HepG2 (cell line): ENCODE data around the gene ARX. TPM values are rescaled to one million over a fixed set of nuclear protein-coding genes. Genes with fewer than 3 reads are reported as not detected.

Experiments
- ATAC-seq: fragments of 200-7000 bp; cut with Tn5 transposase; 3 replicates; pipeline ENCODE4 v1.9.1; 2020; ENCODE audit warnings: mild to moderate bottlenecking, moderate library complexity
- BruUV-seq: library from RNA; stranded (reverse); fragments of 400-500 nt; replicated peaks from 2 replicates; lab custom pipeline; 2021; lab: Mats Ljungman, UMichigan
- CTCF ChIA-PET: fragments of 300-600 bp; formaldehyde crosslinking; extraction: SDS; loops from one replicate; lab custom pipeline; 2021; ENCODE audit warnings: low total read pairs, inconsistent platforms, low intra/inter-chr PET ratio; lab: Yijun Ruan, JAX
- POLR2A ChIA-PET: fragments of 350-600 bp; sonication (Branson Sonifier 250); formaldehyde crosslinking; loops from one replicate; lab custom pipeline; 2020; ENCODE audit warnings: antibody characterized with exemption, inconsistent platforms; lab: Yijun Ruan, JAX
- DNase-seq: peaks from one replicate; pipeline ENCODE4 v3.0.0-alpha.2; 2015; ENCODE audit warnings: low spot score
- FAIRE-seq: peaks from 3 replicates; lab custom pipeline; 2011; peaks lifted over from hg19 to GRCh38; lab: Jason Lieb, UNC
- H2AFZ ChIP-seq: one replicate; pipeline ENCODE4 v1.6.1; 2011; ENCODE audit warnings: low read length, inconsistent platforms
- H3K27ac ChIP-seq: fragments of 300-600 bp; 3 replicates; pipeline ENCODE4 v1.8.0; 2011; ENCODE audit warnings: mixed run types, mild to moderate bottlenecking, mixed read lengths, low read length, inconsistent platforms; ENCODE audit not compliant: insufficient read depth; ENCODE audit errors: extremely low read length
- H3K27me3 ChIP-seq, 2 experiments: fragments of 200-600 bp in 1 of 2; 2 replicates in 1 of 2; 3 replicates in 1 of 2; pipeline versions ENCODE4 v1.6.0 to v1.8.0; 2011; ENCODE audit warnings: low read length in 2 of 2, mild to moderate bottlenecking in 2 of 2, moderate library complexity in 2 of 2, inconsistent platforms in 1 of 2; ENCODE audit not compliant: insufficient read depth in 2 of 2, control insufficient read depth in 1 of 2
- H3K36me3 ChIP-seq, 2 experiments: fragments of 200-600 bp in 1 of 2; replicated peaks in 1 of 2; 2 replicates in 1 of 2; 3 replicates in 1 of 2; pipeline versions ENCODE4 v1.5.1 to v1.8.0; 2011; ENCODE audit warnings: low read length in 2 of 2, inconsistent platforms in 1 of 2; ENCODE audit not compliant: insufficient read depth in 2 of 2, control insufficient read depth in 1 of 2
- H3K4me1 ChIP-seq: 2 replicates; pipeline ENCODE4 v1.5.1; 2012; ENCODE audit warnings: low read length, inconsistent platforms; ENCODE audit not compliant: insufficient read depth
- H3K4me2 ChIP-seq: 2 replicates; pipeline ENCODE4 v1.6.0; 2011; ENCODE audit warnings: low read depth, low read length, inconsistent platforms
- H3K4me3 ChIP-seq, 3 experiments: fragments of 200-600 bp in 1 of 3; sonication (generic), shearing (Covaris generic) in 1 of 3; replicated peaks in 1 of 3; 2 replicates each; pipeline ENCODE4 v1.5.1; 2011 to 2016; ENCODE audit warnings: low read length in 3 of 3, inconsistent platforms in 2 of 3, low read depth in 2 of 3, mild to moderate bottlenecking in 2 of 3, control low read depth in 1 of 3, mixed read lengths in 1 of 3; ENCODE audit not compliant: insufficient read depth in 1 of 3
- H3K79me2 ChIP-seq: one replicate; pipeline ENCODE4 v1.6.1; 2011; ENCODE audit warnings: low read length, inconsistent platforms; ENCODE audit not compliant: insufficient read depth
- H3K9ac ChIP-seq: 2 replicates; pipeline ENCODE4 v1.6.0; 2011; ENCODE audit warnings: mild to moderate bottlenecking, low read depth, low read length, inconsistent platforms; ENCODE audit not compliant: insufficient read depth
- H3K9me3 ChIP-seq: 2 replicates; pipeline ENCODE4 v1.5.1; 2012; ENCODE audit warnings: mild to moderate bottlenecking, low read length
- H4K20me1 ChIP-seq: 2 replicates; pipeline ENCODE4 v1.6.0; 2011; ENCODE audit warnings: inconsistent platforms, mild to moderate bottlenecking, low read length, moderate library complexity; ENCODE audit not compliant: insufficient read depth
- AGO2 ChIP-seq: fragments of 200-400 bp; formaldehyde crosslinking; optimal IDR thresholded peaks from 2 replicates; pipeline ENCODE3; 2017; ENCODE audit warnings: mild to moderate bottlenecking, low read depth, low read length, moderate library complexity
- ATF7 ChIP-seq, 2 experiments: fragments of 450-650 bp in 1 of 2; sonication (generic) in 1 of 2; formaldehyde crosslinking in 1 of 2; IDR thresholded peaks; 2 replicates each; pipeline versions ENCODE4 v1.4.0 to v1.6.1; 2016 to 2020; ENCODE audit warnings: antibody characterized with exemption in 1 of 2, mild to moderate bottlenecking in 1 of 2, missing genetic modification reagents in 1 of 2
- IRF2 ChIP-seq: IDR thresholded peaks from 2 replicates; pipeline ENCODE4 v1.6.1; 2018; ENCODE audit warnings: missing genetic modification reagents, missing compliant biosample characterization
- KDM4B ChIP-seq: sonication (generic); formaldehyde crosslinking; IDR thresholded peaks from 2 replicates; pipeline ENCODE4 v1.4.0; 2020; ENCODE audit warnings: missing genetic modification reagents
- MAZ ChIP-seq, 2 experiments: sonication (generic) in 1 of 2; formaldehyde crosslinking in 1 of 2; IDR thresholded peaks; 2 replicates each; pipeline versions ENCODE4 v1.5.0 to v1.6.1; 2012 to 2020; ENCODE audit warnings: low read depth in 2 of 2, mild to moderate bottlenecking in 2 of 2, borderline replicate concordance in 1 of 2, improper control_type of control experiment in 1 of 2, low read length in 1 of 2, missing genetic modification reagents in 1 of 2, moderate library complexity in 1 of 2
- RFXANK ChIP-seq: IDR thresholded peaks from 2 replicates; pipeline ENCODE4 v1.6.1; 2016
- SIX1 ChIP-seq: sonication (generic); formaldehyde crosslinking; IDR thresholded peaks from 2 replicates; pipeline ENCODE4 v1.4.0; 2020; ENCODE audit warnings: missing genetic modification reagents, borderline replicate concordance
- SNAPC4 ChIP-seq: sonication (generic); formaldehyde crosslinking; IDR thresholded peaks from 2 replicates; pipeline ENCODE4 v1.4.0; 2020; ENCODE audit warnings: mild to moderate bottlenecking, missing genetic modification reagents
- TEAD3 ChIP-seq: optimal IDR thresholded peaks from 2 replicates; pipeline ENCODE3; 2016; ENCODE audit warnings: borderline replicate concordance
- ZBTB34 ChIP-seq: sonication (generic); formaldehyde crosslinking; IDR thresholded peaks from 2 replicates; pipeline ENCODE4 v1.8.0; 2022; ENCODE audit warnings: mild to moderate bottlenecking, missing genetic modification reagents
- ZNF276 ChIP-seq: sonication (generic); formaldehyde crosslinking; IDR thresholded peaks from 2 replicates; pipeline ENCODE4 v1.4.0; 2020; ENCODE audit warnings: mild to moderate bottlenecking, low read depth, missing genetic modification reagents
- ZNF607 ChIP-seq: sonication (generic); formaldehyde crosslinking; IDR thresholded peaks from 2 replicates; pipeline ENCODE4 v1.5.1; 2020; ENCODE audit warnings: missing genetic modification reagents, mild to moderate bottlenecking, borderline replicate concordance
- ZNF749 ChIP-seq: sonication (generic); formaldehyde crosslinking; IDR thresholded peaks from 2 replicates; pipeline ENCODE4 v1.8.0; 2022; ENCODE audit warnings: mild to moderate bottlenecking, missing genetic modification reagents, moderate library complexity, borderline replicate concordance
- WGBS: methylation state at CpG from one replicate; pipeline ENCODE4 v1.1.6; 2017; ENCODE audit warnings: low lambda C conversion rate; 5-methylcytosine and 5-hydroxymethylcytosine counted together
- in situ Hi-C: cut with HindIII; loops from 2 replicates; pipeline ENCODE4 v1.10.0; 2017; ENCODE audit warnings: low pct_unique_long_range_greater_than_20kb; ENCODE audit not compliant: extremely low pct_ligation_motif_present
- intact Hi-C: fragments of 100-400 bp; cut with micrococcal nuclease; formaldehyde crosslinking; loops from one replicate; pipeline ENCODE4 v1.10.0; 2022; ENCODE audit not compliant: unreplicated experiment
- polyA plus RNA-seq, 8 experiments: library from polyadenylated mRNA; depleted of rRNA in 3 of 8; stranded (reverse) in 7 of 8; unstranded in 1 of 8; fragments of >200 nt; fragmentation: Illumina TruSeq in 4 of 8; extraction: Trizol in 4 of 8; gene quantifications; 2 replicates each; pipeline versions ENCODE4 v1.2.1 to v1.2.3, GENCODE V29; 2011 to 2016; ENCODE audit warnings: low read depth in 4 of 8, missing spikeins in 1 of 8, mixed read lengths in 1 of 8; ENCODE audit not compliant: insufficient read depth in 1 of 8
- total RNA-seq, 5 experiments: library from RNA; depleted of rRNA; stranded (reverse); fragments of >200 nt; fragmentation: Illumina TruSeq; extraction: Trizol; gene quantifications; 2 replicates each; pipeline ENCODE4 v1.2.3, GENCODE V29; 2016; ENCODE audit warnings: low read depth in 1 of 5

ARX gene
- total and polyA plus RNA-seq, 2 of the 13 experiments (the other 11 are each of a cell fraction or from before 2014, with no cell fraction given) = not detected

- no TSS peak for BruUV-seq
- DNase-seq (no peak), ATAC-seq (no peak), FAIRE-seq (no peak)
- H3K27me3 ChIP-seq = no peaks in the 10 kb centered on the region
- H3K4me3 ChIP-seq = no peak overlapping the region
- H3K4me1 ChIP-seq = no peaks in the 10 kb centered on the region; the same call in 1 of the 2 replicates
- intact Hi-C loops (no loop called here), in situ Hi-C loops (no loop called here)
- H3K9me3 ChIP-seq = no peaks in the 10 kb centered on the region
- H2AFZ ChIP-seq = no peak overlapping the region
- H3K4me2 ChIP-seq = no peak overlapping the region
- H3K27ac ChIP-seq = no peak overlapping the region
- no peaks in the 10 kb centered on the region for H4K20me1 ChIP-seq
- no peak overlapping the region for H3K9ac ChIP-seq
- no peaks in the 10 kb centered on the region for H3K36me3 ChIP-seq
- WGBS = 100% methylated on average over 1 of the region's 1 CpG
- ChIA-PET CTCF (no interaction called here), POLR2A (no interaction called here)
- no peaks in the 10 kb centered on the region for H3K79me2 ChIP-seq
- TF ChIP-seq ATF7 (IDR thresholded peaks at IDR 0.05) (no peak), ATF7 (CRISPR knock-in tag; IDR thresholded peaks at IDR 0.05) (no peak), IRF2 (CRISPR knock-in tag) (no peak), ZNF607 (no peak), MAZ (IDR thresholded peaks at IDR 0.05; ENCODE audit: borderline replicate concordance, low read depth, low read length) (no peak), MAZ (CRISPR knock-in tag; IDR thresholded peaks at IDR 0.05; ENCODE audit: low read depth) (no peak), ZBTB34 (CRISPR knock-in tag) (no peak), ZNF749 (no peak), TEAD3 (no peak), RFXANK (CRISPR knock-in tag) (no peak), AGO2 (no peak), KDM4B (no peak), ZNF276 (CRISPR knock-in tag) (no peak), SIX1 (CRISPR knock-in tag) (no peak), SNAPC4 (CRISPR knock-in tag) (no peak)
Measured at GRCh38 chrX:25043192-25043591, 27.4 kb upstream of the ARX start.
